ENCODE results near the gene ABHD16B. TPM values are rescaled to one million over a fixed set of nuclear protein-coding genes. Genes with fewer than 3 reads are reported as not detected.
"Not testable (repeated sequence)": the region's sequence is repeated elsewhere in the genome, so short reads cannot be mapped to it uniquely, and the experiment has no call there.

Gene ABHD16B
- polyA plus RNA-seq, 12 donors: not detected

DNA sequence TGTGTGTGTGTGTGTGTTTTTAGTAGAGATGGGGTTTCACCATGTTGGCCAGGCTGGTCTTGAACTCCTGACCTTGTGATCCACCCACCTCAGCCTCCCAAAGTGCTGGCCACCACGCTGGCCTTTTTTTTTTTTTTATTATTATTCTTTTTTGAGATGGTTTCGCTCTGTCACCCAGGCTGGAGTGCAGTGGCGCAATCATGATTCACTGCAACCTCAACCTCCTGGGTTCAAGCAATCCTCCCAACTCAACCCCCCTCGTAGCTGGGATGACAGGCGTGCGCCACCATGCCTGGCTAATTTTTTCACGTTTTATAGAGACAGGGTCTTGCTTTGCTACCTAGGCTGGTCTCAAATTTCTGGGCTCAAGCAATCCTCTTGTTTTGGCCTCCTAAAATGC lies 12.9 kb downstream of the ABHD16B start:
- DNase-seq: not testable (repeated sequence)

- DNase-seq: no peak
These were observed 15.3 kb downstream of the ABHD16B start for GRCh38 chr20:63876489-63877036.

- no peak for DNase-seq
These were observed 16.6 kb downstream of the ABHD16B start for GRCh38 chr20:63877755-63878470.

- no peak for DNase-seq
These were observed 17.8 kb downstream of the ABHD16B start for GRCh38 chr20:63878899-63879663.

- DNase-seq: not testable (repeated sequence)
These were observed 19.6 kb downstream of the ABHD16B start for GRCh38 chr20:63880901-63881300.

GRCh38 chr20:63881451-63882226 lies 20.3 kb downstream of the ABHD16B start:
- DNase-seq: no peak

GRCh38 chr20:63882257-63883200 lies 21.2 kb downstream of the ABHD16B start:
- no peak for DNase-seq

- no peak for DNase-seq
These were observed 21.9 kb downstream of the ABHD16B start for GRCh38 chr20:63883201-63883593.

DNA sequence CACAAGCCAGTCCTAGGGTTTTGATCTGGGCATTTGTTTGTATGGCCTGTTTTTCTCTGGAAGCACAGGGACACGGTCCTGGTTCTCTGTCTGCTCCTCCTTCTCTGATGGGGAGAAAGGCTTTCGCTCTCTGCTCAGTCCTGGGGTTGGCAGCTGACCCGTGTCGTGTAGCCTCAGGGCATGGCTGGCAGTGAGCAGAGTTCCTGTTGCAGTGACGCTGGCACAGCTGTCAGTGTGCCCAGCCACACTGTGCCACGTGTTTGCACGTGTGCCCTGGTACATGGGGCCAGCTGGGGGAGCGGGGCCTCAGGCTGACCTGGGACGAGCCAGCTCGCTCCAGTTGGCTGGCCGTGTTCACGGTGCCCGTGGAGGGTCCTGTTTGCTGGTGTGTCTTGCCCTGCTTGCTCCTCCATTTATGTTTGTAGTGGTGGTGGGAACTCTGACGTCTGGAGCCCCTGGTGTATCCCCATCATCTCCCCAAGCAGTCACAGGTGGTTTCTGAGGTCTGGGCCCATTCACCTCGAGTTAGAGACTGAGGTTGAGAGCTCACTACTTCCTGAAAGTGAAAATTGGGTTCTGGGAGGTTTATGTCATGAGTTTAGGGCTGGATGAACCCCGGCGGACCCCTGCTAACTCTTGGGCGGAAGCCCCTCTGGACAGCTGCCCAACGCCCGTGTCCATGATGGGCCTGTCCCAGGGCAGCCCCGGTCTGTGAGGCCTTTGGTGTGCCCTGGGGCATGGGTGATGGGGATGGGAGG lies 23.4 kb downstream of the ABHD16B start:
- DNase-seq: no peak

GRCh38 chr20:63885264-63886053 lies 24.2 kb downstream of the ABHD16B start:
- DNase-seq: no peak

GRCh38 chr20:63886054-63886419 lies 24.7 kb downstream of the ABHD16B start:
- no peak for DNase-seq

DNA sequence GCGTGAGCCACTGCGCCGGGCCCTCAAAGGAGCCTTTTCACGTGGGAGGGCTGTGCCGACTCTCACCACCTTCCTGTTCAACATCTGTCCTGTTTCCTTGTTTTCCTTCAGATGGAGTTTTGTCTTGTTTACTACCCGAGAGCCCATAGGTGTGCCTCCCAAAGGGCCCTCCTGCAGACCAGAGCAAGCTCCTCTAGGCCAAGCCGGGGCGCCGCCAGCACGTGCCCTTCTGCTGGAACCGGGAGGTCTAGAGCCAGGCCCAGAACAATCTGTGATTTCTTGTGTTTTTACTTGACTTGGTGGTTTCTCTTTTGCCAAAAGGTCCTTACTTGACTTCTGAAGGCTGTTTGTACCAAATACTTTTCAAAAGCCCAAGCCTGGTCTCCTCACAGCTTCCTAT lies 25.6 kb downstream of the ABHD16B start:
- no peak for DNase-seq

GRCh38 chr20:63889241-63890200 lies 28.2 kb downstream of the ABHD16B start:
- no peak for DNase-seq

- DNase-seq: no peak
These were observed 28.9 kb downstream of the ABHD16B start for GRCh38 chr20:63890201-63890576.

DNA sequence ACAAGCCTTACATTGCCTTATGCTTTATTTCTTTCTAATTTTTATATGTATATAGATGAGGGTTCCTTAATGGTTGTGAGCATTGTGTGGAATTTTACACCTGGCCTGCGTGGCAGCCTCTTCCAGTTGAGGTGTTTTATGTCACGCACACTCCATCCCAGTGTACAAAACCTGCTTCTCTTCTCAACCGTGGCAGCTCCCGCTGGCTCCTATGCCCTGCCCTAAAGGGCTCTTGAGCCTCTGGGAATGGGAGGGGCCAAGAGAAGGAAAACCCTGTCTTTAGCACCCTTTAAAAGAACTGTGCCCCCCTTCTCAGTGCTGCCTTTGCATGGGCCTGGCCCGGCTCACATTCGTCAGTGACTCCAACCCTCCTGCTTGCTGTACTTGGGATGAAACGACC lies 29.3 kb downstream of the ABHD16B start:
- no peak for DNase-seq

DNA sequence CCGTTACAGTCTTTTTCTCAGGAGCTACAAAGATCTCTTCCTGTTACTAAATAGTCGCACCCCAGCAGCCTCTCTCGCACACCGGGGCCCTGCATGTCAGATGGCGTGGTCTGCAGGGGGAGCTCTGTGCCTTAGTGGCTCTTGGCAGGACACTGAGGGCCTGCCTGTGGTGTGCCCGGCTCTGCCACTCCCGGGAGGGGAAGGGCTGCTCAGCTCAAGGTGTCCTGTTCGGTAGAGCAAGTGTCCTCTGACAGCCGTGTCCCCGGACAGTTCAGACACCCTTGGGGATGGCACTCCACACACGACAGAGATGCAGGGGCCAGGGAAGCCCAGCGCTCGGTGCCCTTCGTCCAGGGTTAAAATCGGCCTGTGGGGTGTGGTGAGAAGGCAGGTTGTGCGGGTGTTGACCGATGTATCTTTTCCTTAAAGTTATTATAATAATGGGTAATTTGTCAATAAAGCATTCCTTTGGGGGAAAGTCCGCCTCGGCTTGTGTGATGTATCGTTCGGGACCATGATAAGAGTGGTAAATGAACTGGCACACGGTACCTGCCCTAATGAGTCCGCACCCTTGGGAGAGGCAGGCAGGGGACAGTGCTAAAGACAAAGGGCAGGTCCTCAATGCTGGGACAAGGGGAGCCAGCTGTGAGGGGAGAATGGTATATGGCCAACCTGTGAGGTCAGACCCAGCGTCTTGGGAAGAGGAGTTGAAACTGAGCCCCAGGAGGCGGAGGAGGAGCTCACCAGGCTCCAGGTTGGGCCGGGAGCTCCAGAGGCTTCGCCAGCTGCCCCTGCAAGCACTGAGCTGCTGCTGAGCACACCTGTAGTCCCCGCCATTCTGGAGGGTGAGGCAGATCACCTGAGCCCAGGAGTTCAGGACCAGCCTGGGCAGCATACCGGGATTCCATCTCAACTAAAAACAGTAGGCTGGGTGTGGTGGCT lies 30.0 kb downstream of the ABHD16B start:
- DNase-seq: no peak

GRCh38 chr20:63892402-63892801 lies 31.1 kb downstream of the ABHD16B start:
- no peak for DNase-seq

All from muscle of arm (tissue), 12 donors.